ENCODE data around the gene RND1.
A peak's percentile ranks its signal among the peaks of the same experiment; 100 is the strongest.

DNA sequence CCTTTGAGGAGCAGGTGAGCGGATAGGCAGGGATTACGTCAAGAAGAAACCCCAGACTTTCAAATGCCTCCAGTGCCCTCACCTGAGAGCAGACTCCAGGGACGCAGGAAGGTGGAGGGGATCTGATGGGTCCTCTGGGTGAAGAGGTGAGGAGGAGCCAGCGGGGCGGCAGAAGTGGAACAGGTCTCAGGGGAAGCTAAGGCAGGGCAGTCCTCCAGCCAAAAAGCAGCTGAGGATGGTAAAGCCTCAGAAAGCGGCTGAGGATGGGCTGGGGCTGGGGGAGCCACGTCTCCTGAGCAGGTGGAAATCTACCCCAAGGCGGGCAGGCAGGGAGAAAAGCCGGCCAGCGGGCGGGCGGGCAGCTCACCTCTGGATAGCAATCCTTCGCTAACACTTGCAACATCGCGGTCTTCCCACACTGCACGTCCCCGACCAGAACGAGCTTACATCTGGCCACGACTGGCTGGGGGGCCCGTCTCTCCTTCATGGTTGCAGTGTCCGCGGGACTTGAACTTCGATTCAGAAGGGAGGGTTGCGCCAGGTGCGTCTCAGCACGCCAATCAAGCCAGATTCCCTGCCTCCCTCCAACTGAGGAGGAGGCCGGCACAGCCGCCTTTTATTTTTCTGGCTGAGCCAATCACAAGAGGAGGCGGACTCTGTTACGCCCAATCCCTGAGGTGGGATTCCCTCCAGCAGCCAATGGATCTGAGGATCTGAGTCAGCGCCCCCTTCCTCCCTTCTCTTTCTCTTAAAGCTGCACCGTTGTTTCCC lies at the start of gene RND1:
- TF ChIP-seq, protein P1, sequence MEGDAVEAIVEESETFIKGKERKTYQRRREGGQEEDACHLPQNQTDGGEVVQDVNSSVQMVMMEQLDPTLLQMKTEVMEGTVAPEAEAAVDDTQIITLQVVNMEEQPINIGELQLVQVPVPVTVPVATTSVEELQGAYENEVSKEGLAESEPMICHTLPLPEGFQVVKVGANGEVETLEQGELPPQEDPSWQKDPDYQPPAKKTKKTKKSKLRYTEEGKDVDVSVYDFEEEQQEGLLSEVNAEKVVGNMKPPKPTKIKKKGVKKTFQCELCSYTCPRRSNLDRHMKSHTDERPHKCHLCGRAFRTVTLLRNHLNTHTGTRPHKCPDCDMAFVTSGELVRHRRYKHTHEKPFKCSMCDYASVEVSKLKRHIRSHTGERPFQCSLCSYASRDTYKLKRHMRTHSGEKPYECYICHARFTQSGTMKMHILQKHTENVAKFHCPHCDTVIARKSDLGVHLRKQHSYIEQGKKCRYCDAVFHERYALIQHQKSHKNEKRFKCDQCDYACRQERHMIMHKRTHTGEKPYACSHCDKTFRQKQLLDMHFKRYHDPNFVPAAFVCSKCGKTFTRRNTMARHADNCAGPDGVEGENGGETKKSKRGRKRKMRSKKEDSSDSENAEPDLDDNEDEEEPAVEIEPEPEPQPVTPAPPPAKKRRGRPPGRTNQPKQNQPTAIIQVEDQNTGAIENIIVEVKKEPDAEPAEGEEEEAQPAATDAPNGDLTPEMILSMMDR (IDR thresholded peaks at IDR 0.05): no peak
- TF ChIP-seq EP300 (IDR thresholded peaks at IDR 0.05) (no peak), POLR2A (IDR thresholded peaks at IDR 0.05) (peak; percentile 90 to 96)
